ENCODE data around the gene PROX2.

DNA sequence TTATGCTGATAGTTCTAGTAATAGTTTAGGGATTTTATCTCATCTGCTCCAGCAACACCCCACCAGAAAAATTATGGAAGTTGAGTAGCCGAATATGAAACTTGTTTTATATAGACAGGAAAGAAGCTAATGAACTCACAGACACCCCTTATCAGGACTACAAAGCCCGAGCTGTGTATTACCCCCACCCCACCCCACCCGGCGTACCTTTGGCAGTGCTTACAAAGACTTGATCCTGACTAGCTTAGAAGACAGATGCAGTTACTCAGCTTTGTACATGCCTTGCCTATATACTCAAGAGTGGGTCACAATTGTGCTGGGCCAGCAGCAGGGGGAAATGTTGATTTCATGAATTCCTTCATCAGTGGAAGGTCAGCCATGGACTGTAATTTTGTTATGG is 22.4 kb downstream of the PROX2 start:
- TF ChIP-seq POLR2AphosphoS5 (IDR thresholded peaks at IDR 0.05; ENCODE audit: borderline replicate concordance, low read depth, low read length): no peak
- TF ChIP-seq EZH2 (IDR thresholded peaks at IDR 0.05): no peak
